ENCODE results near the gene DPT. TPM values are rescaled to one million over a fixed set of nuclear protein-coding genes. Genes with fewer than 3 reads are reported as not detected.

DPT gene
- polyA plus RNA-seq, 1 donor (not counting 4 experiments of a cell fraction or from before 2014, with no cell fraction given) = not detected

- FAIRE-seq = peak; percentile 94
- no peak for TF ChIP-seq EZH2 (IDR thresholded peaks at IDR 0.05; ENCODE audit: low read length)
- no peak for TF ChIP-seq CTCF (optimal IDR thresholded peaks at IDR 0.05 in 1 of 3, IDR thresholded peaks at IDR 0.05 in 1 of 3, conservative IDR thresholded peaks at IDR 0.05 in 1 of 3; ENCODE audit: extremely low read depth in 1 of 3, insufficient read depth in 2 of 3, low read length in 3 of 3)
Observed at GRCh38 chr1:168709405-168710363, 19.3 kb downstream of the DPT start.

GRCh38 chr1:168708698-168709404, 20.2 kb downstream of the DPT start:
- no peaks in the 10 kb centered on the region for H3K79me2 ChIP-seq (ENCODE audit: control insufficient read depth, insufficient read depth, low read length)
- no peak overlapping the region for H3K4me3 ChIP-seq (ENCODE audit: control insufficient read depth in 2 of 3, extremely low read depth in 1 of 3, insufficient read depth in 2 of 3, low read depth in 1 of 3, low read length in 3 of 3)
- FAIRE-seq (no peak), DNase-seq (ENCODE audit: low read depth, low spot score) (no peak)
- no peaks in the 10 kb centered on the region for H3K27me3 ChIP-seq (ENCODE audit: control insufficient read depth, extremely low read depth, insufficient read depth, low read length)
- no peak overlapping the region for H3K9ac ChIP-seq (ENCODE audit: control insufficient read depth, extremely low read depth, insufficient read depth, low read length)
- H3K4me1 ChIP-seq (ENCODE audit: control insufficient read depth, extremely low read depth, insufficient read depth, low read length) = peaks cover 25% of the 10 kb centered on the region
- H3K9me1 ChIP-seq (ENCODE audit: control insufficient read depth, extremely low read depth, insufficient read depth, low read length) = no peaks in the 10 kb centered on the region
- no peaks in the 10 kb centered on the region for H3K36me3 ChIP-seq (ENCODE audit: control insufficient read depth in 2 of 2, extremely low read depth in 1 of 2, insufficient read depth in 2 of 2, low read length in 2 of 2)
- H3K4me2 ChIP-seq (ENCODE audit: control insufficient read depth, extremely low read depth, insufficient read depth, low read depth, low read length) = no peak overlapping the region
- H3K27ac ChIP-seq (ENCODE audit: control insufficient read depth, insufficient read depth, low read length) = peak overlapping the region; percentile 82
- no peak overlapping the region for H2AFZ ChIP-seq (ENCODE audit: control insufficient read depth, low read length)
- no peaks in the 10 kb centered on the region for H3K9me3 ChIP-seq (ENCODE audit: control insufficient read depth, low read depth, low read length)
- TF ChIP-seq CTCF (optimal IDR thresholded peaks at IDR 0.05 in 1 of 3, IDR thresholded peaks at IDR 0.05 in 1 of 3, conservative IDR thresholded peaks at IDR 0.05 in 1 of 3; ENCODE audit: extremely low read depth in 1 of 3, insufficient read depth in 2 of 3, low read length in 3 of 3) (no peak), EZH2 (IDR thresholded peaks at IDR 0.05; ENCODE audit: low read length) (no peak)
- dilution Hi-C loops (cut with MboI; ENCODE audit: extremely low pct_ligation_motif_present, low sequenced_read_pairs) = no loop called here
- no peaks in the 10 kb centered on the region for H4K20me1 ChIP-seq (ENCODE audit: control insufficient read depth, extremely low read depth, insufficient read depth, low read length)

More at GRCh38 chr1:168709405-168710363, 19.3 kb downstream of the DPT start:
- dilution Hi-C loops (cut with MboI; ENCODE audit: extremely low pct_ligation_motif_present, low sequenced_read_pairs) = no loop called here
- H4K20me1 ChIP-seq (ENCODE audit: control insufficient read depth, extremely low read depth, insufficient read depth, low read length) = no peaks in the 10 kb centered on the region
- no peaks in the 10 kb centered on the region for H3K79me2 ChIP-seq (ENCODE audit: control insufficient read depth, insufficient read depth, low read length)
- H3K4me3 ChIP-seq (ENCODE audit: control insufficient read depth in 2 of 3, extremely low read depth in 1 of 3, insufficient read depth in 2 of 3, low read depth in 1 of 3, low read length in 3 of 3) = peak overlapping the region in 1 of 3 experiments; percentile 23
- H3K4me2 ChIP-seq (ENCODE audit: control insufficient read depth, extremely low read depth, insufficient read depth, low read depth, low read length) = peak overlapping the region; percentile 64
- H3K4me1 ChIP-seq (ENCODE audit: control insufficient read depth, extremely low read depth, insufficient read depth, low read length) = peaks cover 29% of the 10 kb centered on the region
- DNase-seq (ENCODE audit: low read depth, low spot score) = peak; percentile 90
- no peaks in the 10 kb centered on the region for H3K36me3 ChIP-seq (ENCODE audit: control insufficient read depth in 2 of 2, extremely low read depth in 1 of 2, insufficient read depth in 2 of 2, low read length in 2 of 2)
- H3K27ac ChIP-seq (ENCODE audit: control insufficient read depth, insufficient read depth, low read length) = peak overlapping the region; percentile 82
- no peak overlapping the region for H2AFZ ChIP-seq (ENCODE audit: control insufficient read depth, low read length)
- H3K9me3 ChIP-seq (ENCODE audit: control insufficient read depth, low read depth, low read length) = no peaks in the 10 kb centered on the region
- no peaks in the 10 kb centered on the region for H3K27me3 ChIP-seq (ENCODE audit: control insufficient read depth, extremely low read depth, insufficient read depth, low read length)
- H3K9me1 ChIP-seq (ENCODE audit: control insufficient read depth, extremely low read depth, insufficient read depth, low read length) = no peaks in the 10 kb centered on the region
- peak overlapping the region; percentile 54 for H3K9ac ChIP-seq (ENCODE audit: control insufficient read depth, extremely low read depth, insufficient read depth, low read length)

Data from keratinocyte (primary cell).